K562 (cell line): ENCODE data around the gene ESPN. TPM values are rescaled to one million over a fixed set of nuclear protein-coding genes. Genes with fewer than 3 reads are reported as not detected.

Experiments
- ARHGAP35 ChIP-seq: fragments of 450-650 bp; IDR thresholded peaks from 2 replicates; pipeline ENCODE4 v1.6.1; 2018; ENCODE audit not compliant: partially characterized antibody
- E2F4 ChIP-seq: sonication (generic); formaldehyde crosslinking; IDR thresholded peaks from 2 replicates; pipeline ENCODE4 v1.8.0; 2022; ENCODE audit warnings: mild to moderate bottlenecking, low read depth, missing genetic modification reagents
- FOXJ3 ChIP-seq: sonication (generic); formaldehyde crosslinking; IDR thresholded peaks from 2 replicates; pipeline ENCODE4 v1.4.0; 2020; ENCODE audit warnings: mild to moderate bottlenecking, missing genetic modification reagents
- GABPB2 ChIP-seq: fragments of 250-450 bp; sonication (Bioruptor Pico); conservative IDR thresholded peaks from 2 replicates; pipeline ENCODE4 v1.5.1; 2021; ENCODE audit warnings: mild to moderate bottlenecking
- GATAD2B ChIP-seq: fragments of 450-650 bp; IDR thresholded peaks from 2 replicates; pipeline ENCODE4 v1.6.1; 2017; ENCODE audit warnings: mild to moderate bottlenecking, borderline replicate concordance
- GTF2F1 ChIP-seq: IDR thresholded peaks from 2 replicates; pipeline ENCODE4 v1.6.1; 2011; ENCODE audit warnings: low read depth, low read length, improper control_type of control experiment
- HNRNPK ChIP-seq: fragments of 200-400 bp; formaldehyde crosslinking; IDR thresholded peaks from one replicate; pipeline ENCODE4 v1.6.1; 2018; ENCODE audit warnings: mild to moderate bottlenecking, low read depth, low read length; ENCODE audit not compliant: poor library complexity, severe bottlenecking
- MGA ChIP-seq: fragments of 450-650 bp; IDR thresholded peaks from 2 replicates; pipeline ENCODE4 v1.6.1; 2016; ENCODE audit warnings: mild to moderate bottlenecking, moderate library complexity
- PHF8 ChIP-seq: fragments of 200-600 bp; sonication (generic); IDR thresholded peaks from 2 replicates; pipeline ENCODE4 v1.6.1; 2012; ENCODE audit warnings: mixed run types, mild to moderate bottlenecking, inconsistent platforms, low read length, moderate library complexity, borderline replicate concordance
- ZBTB12 ChIP-seq: fragments of 250-450 bp; sonication (Bioruptor Pico); IDR thresholded peaks from 2 replicates; pipeline ENCODE4 v1.4.0; 2020
- polyA plus RNA-seq, 8 experiments: library from polyadenylated mRNA; depleted of rRNA in 4 of 8; stranded (reverse) in 5 of 8; unstranded in 3 of 8; fragments of >200 nt; fragmentation: Nextera tagmentation in 2 of 8; fragmentation: Illumina TruSeq in 1 of 8; extraction: Ambion mirVana in 2 of 8; extraction: Trizol in 1 of 8; gene quantifications; 2 replicates each; pipeline versions ENCODE4 v1.2.1 to v1.2.3, GENCODE V29; 2011 to 2014; ENCODE audit warnings: inconsistent platforms in 1 of 8, missing spikeins in 1 of 8
- total RNA-seq, 7 experiments: library from RNA; depleted of rRNA in 6 of 7; stranded (reverse); fragments of >200 nt in 6 of 7; fragmentation: Illumina TruSeq in 2 of 7; extraction: Trizol in 2 of 7; gene quantifications; 2 replicates each; pipeline versions ENCODE4 v1.2.1 to v1.2.3, GENCODE V29; 2011 to 2021; ENCODE audit warnings: low replicate concordance in 1 of 7

ESPN gene
- total and polyA plus RNA-seq, 9 of the 15 experiments (the other 6 are each of a cell fraction or from before 2014, with no cell fraction given): 0.07 to 1.2 (median 0.45) TPM; not detected in 3

GRCh38 chr1:6392809-6393399 is 31.7 kb upstream of the ESPN start (continued):
- TF ChIP-seq PHF8 (peak; percentile 7; the same call in 1 of the 2 replicates), GABPB2 (CRISPR knock-in tag) (no peak), E2F4 (CRISPR knock-in tag) (no peak), GATAD2B (no peak), ARHGAP35 (no peak), GTF2F1 (no peak), ZBTB12 (CRISPR knock-in tag) (no peak), HNRNPK (no peak), MGA (no peak), FOXJ3 (CRISPR knock-in tag) (no peak)
